Fibroblast of lung (primary cell): Measurements from ENCODE around the gene MAS1L. TPM values are rescaled to one million over a fixed set of nuclear protein-coding genes. Genes with fewer than 3 reads are reported as not detected.

Experiments
- DNase-seq, 2 donors: peaks; one replicate each; pipeline versions ENCODE4 v3.0.0 to v3.0.0-alpha.2; 2010; ENCODE audit warnings: low read depth in 2 of 2
- H2AFZ ChIP-seq: 2 replicates; pipeline ENCODE4 v1.5.1; 2012; ENCODE audit warnings: low read length, control low read depth, inconsistent platforms
- H3K27ac ChIP-seq: 2 replicates; pipeline ENCODE4 v1.5.1; 2011; ENCODE audit warnings: low read length, control low read depth; ENCODE audit not compliant: insufficient read depth
- H3K27me3 ChIP-seq: 2 replicates; pipeline ENCODE4 v1.5.1; 2011; ENCODE audit warnings: mild to moderate bottlenecking, low read length; ENCODE audit not compliant: control insufficient read depth, insufficient read depth
- H3K36me3 ChIP-seq: 2 replicates; pipeline ENCODE4 v1.5.1; 2011; ENCODE audit warnings: low read length; ENCODE audit not compliant: control insufficient read depth, insufficient read depth
- H3K4me1 ChIP-seq: 2 replicates; pipeline ENCODE4 v1.5.1; 2011; ENCODE audit warnings: low read length; ENCODE audit not compliant: control insufficient read depth, insufficient read depth; ENCODE audit errors: extremely low read depth
- H3K4me2 ChIP-seq: 2 replicates; pipeline ENCODE4 v1.5.1; 2011; ENCODE audit warnings: low read length, control low read depth; ENCODE audit not compliant: insufficient read depth; ENCODE audit errors: extremely low read depth
- H3K4me3 ChIP-seq, 4 experiments: fragments of 200-600 bp in 1 of 4; sonication (generic) in 1 of 4; replicated peaks in 1 of 4; 2 replicates each; pipeline ENCODE4 v1.5.1; 2011 to 2016; ENCODE audit warnings: low read length in 4 of 4, low read depth in 3 of 4, mild to moderate bottlenecking in 3 of 4, control low read depth in 2 of 4, inconsistent platforms in 1 of 4, mixed read lengths in 1 of 4; ENCODE audit not compliant: insufficient read depth in 1 of 4; ENCODE audit errors: control extremely low read depth in 1 of 4
- H3K79me2 ChIP-seq: 2 replicates; pipeline ENCODE4 v1.5.1; 2012; ENCODE audit warnings: mild to moderate bottlenecking, low read length, inconsistent platforms; ENCODE audit not compliant: control insufficient read depth, insufficient read depth
- H3K9ac ChIP-seq: 2 replicates; pipeline ENCODE4 v1.5.1; 2011; ENCODE audit warnings: mild to moderate bottlenecking, low read length, control low read depth; ENCODE audit not compliant: insufficient read depth
- H3K9me3 ChIP-seq: 2 replicates; pipeline ENCODE4 v1.5.1; 2012; ENCODE audit warnings: low read depth, low read length; ENCODE audit not compliant: control insufficient read depth, insufficient read depth
- H4K20me1 ChIP-seq: 2 replicates; pipeline ENCODE4 v1.5.1; 2011; ENCODE audit warnings: low read length; ENCODE audit not compliant: control insufficient read depth, insufficient read depth; ENCODE audit errors: extremely low read depth
- EZH2 ChIP-seq: IDR thresholded peaks from 2 replicates; pipeline ENCODE4 v1.5.1; 2012; ENCODE audit warnings: low read length, control low read depth, mild to moderate bottlenecking; ENCODE audit errors: missing control alignments
- polyA plus RNA-seq, 2 donors: library from polyadenylated mRNA; depleted of rRNA in 1 of 2; stranded (reverse) in 1 of 2; unstranded in 1 of 2; fragments of >200 nt; gene quantifications; 2 replicates each; pipeline ENCODE4 v1.2.1, GENCODE V29; 2011 to 2012; ENCODE audit warnings: missing spikeins in 1 of 2
- total RNA-seq: library from RNA; depleted of rRNA; stranded (reverse); fragments of >200 nt; gene quantifications from 2 replicates; pipeline ENCODE4 v1.2.1, GENCODE V29; 2014
- TF ChIP-seq, protein P1 (sequence below), 2 donors: IDR thresholded peaks in 1 of 2; conservative IDR thresholded peaks in 1 of 2; 1 replicate in 1 of 2; 2 replicates in 1 of 2; pipeline ENCODE4 v1.5.1; 2011 to 2012; ENCODE audit warnings: low read length in 2 of 2, control low read depth in 1 of 2, inconsistent platforms in 1 of 2, low read depth in 1 of 2, mild to moderate bottlenecking in 1 of 2

MAS1L gene
- total and polyA plus RNA-seq, 2 donors (not counting 1 experiment from before 2014, with no cell fraction given): not detected

DNA sequence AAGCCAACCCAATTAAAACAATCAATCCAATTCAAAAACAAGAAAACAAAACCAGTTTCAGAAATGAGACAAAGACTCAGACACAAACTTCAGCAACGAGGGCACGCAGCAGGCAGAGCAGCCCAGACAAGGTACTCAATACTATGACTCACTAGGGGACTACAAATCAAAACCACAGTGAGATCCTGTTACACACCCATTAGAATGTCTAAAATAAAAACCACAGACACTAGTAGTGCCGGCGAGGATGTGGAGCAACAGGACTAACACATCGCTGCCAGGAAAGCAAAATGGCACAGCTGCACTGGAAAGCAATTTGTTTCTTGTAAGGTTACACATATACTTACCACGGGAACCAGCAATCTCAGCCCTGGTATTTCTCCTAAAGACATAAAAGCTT is 28.4 kb upstream of the MAS1L start:
- Histone ChIP-seq H3K27ac (no peak overlapping the region), H2AFZ (no peak overlapping the region), H3K4me3 (no peak overlapping the region), H3K36me3 (no peaks in the 10 kb centered on the region), H4K20me1 (no peaks in the 10 kb centered on the region), H3K79me2 (no peaks in the 10 kb centered on the region), H3K9me3 (no peaks in the 10 kb centered on the region), H3K4me2 (no peak overlapping the region), H3K4me1 (no peaks in the 10 kb centered on the region), H3K27me3 (no peaks in the 10 kb centered on the region), H3K9ac (no peak overlapping the region)
- DNase-seq: peak; percentile 5 to 72
- no peak for TF ChIP-seq EZH2
- TF ChIP-seq, protein P1, sequence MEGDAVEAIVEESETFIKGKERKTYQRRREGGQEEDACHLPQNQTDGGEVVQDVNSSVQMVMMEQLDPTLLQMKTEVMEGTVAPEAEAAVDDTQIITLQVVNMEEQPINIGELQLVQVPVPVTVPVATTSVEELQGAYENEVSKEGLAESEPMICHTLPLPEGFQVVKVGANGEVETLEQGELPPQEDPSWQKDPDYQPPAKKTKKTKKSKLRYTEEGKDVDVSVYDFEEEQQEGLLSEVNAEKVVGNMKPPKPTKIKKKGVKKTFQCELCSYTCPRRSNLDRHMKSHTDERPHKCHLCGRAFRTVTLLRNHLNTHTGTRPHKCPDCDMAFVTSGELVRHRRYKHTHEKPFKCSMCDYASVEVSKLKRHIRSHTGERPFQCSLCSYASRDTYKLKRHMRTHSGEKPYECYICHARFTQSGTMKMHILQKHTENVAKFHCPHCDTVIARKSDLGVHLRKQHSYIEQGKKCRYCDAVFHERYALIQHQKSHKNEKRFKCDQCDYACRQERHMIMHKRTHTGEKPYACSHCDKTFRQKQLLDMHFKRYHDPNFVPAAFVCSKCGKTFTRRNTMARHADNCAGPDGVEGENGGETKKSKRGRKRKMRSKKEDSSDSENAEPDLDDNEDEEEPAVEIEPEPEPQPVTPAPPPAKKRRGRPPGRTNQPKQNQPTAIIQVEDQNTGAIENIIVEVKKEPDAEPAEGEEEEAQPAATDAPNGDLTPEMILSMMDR (conservative IDR thresholded peaks at IDR 0.05 in 1 of 2, IDR thresholded peaks at IDR 0.05 in 1 of 2; ENCODE audit: low read depth in 1 of 2, low read length in 2 of 2): no peak

DNA sequence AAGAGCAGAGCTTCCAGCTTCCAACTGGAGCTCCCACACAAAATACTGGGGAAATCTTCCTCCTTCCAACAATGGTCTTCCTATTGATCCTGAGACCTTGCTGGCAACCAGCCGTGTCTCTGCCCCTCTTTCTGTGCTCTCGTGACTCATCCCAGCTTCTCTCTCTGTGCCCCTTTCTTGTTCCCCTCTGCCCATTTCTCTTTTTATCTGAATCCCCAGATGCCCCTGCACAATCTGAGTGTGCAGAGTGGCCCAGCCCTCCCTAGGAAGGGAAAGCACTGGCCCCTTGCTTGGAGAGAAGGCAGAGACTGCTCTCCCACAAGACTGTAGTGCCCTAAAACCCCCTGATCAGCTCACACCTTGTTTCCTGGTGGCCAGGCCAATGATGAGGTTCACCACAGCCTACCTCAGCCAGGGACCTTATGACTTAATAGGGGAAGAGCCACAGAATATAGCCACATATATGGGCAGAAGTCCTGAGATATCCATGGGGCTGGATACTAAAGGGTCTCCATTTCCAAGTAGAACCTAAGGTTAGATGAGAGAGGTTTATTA is 23.1 kb upstream of the MAS1L start:
- no peaks in the 10 kb centered on the region for H3K27me3 ChIP-seq
- H4K20me1 ChIP-seq: no peaks in the 10 kb centered on the region
- no peak overlapping the region for H3K9ac ChIP-seq
- no peak overlapping the region for H3K4me3 ChIP-seq
- H3K4me1 ChIP-seq: no peaks in the 10 kb centered on the region
- DNase-seq: no peak
- H3K79me2 ChIP-seq: no peaks in the 10 kb centered on the region
- no peak overlapping the region for H3K27ac ChIP-seq
- H3K36me3 ChIP-seq: no peaks in the 10 kb centered on the region
- no peaks in the 10 kb centered on the region for H3K9me3 ChIP-seq
- no peak for TF ChIP-seq EZH2
- TF ChIP-seq, protein P1 (conservative IDR thresholded peaks at IDR 0.05 in 1 of 2, IDR thresholded peaks at IDR 0.05 in 1 of 2; ENCODE audit: low read depth in 1 of 2, low read length in 2 of 2): no peak
- H2AFZ ChIP-seq: no peak overlapping the region
- no peak overlapping the region for H3K4me2 ChIP-seq

- no peak overlapping the region for H3K4me3 ChIP-seq
- no peaks in the 10 kb centered on the region for H4K20me1 ChIP-seq
- no peak overlapping the region for H3K27ac ChIP-seq
- no peaks in the 10 kb centered on the region for H3K4me1 ChIP-seq
- TF ChIP-seq, protein P1 (conservative IDR thresholded peaks at IDR 0.05 in 1 of 2, IDR thresholded peaks at IDR 0.05 in 1 of 2; ENCODE audit: low read depth in 1 of 2, low read length in 2 of 2): no peak
- no peak for TF ChIP-seq EZH2
- no peaks in the 10 kb centered on the region for H3K27me3 ChIP-seq
- no peaks in the 10 kb centered on the region for H3K9me3 ChIP-seq
- no peaks in the 10 kb centered on the region for H3K79me2 ChIP-seq
- no peaks in the 10 kb centered on the region for H3K36me3 ChIP-seq
- H3K9ac ChIP-seq: no peak overlapping the region
- H3K4me2 ChIP-seq: no peak overlapping the region
- no peak for DNase-seq
- no peak overlapping the region for H2AFZ ChIP-seq
These were observed 22.4 kb upstream of the MAS1L start for GRCh38 chr6:29510202-29510601.
